GM12872 (cell line): ENCODE data around the gene PLBD1.

Source experiments
- CTCF ChIP-seq: IDR thresholded peaks from 3 replicates; pipeline ENCODE4 v1.5.1; 2011; ENCODE audit warnings: low read depth, mild to moderate bottlenecking, low read length, moderate library complexity; ENCODE audit not compliant: insufficient read depth

PLBD1 gene

GRCh38 chr12:14567351-14568162, at the start of gene PLBD1:
PLBD1 (minus strand) TSS chr12:14567883; CDS start chr12:14567696, 187 bp downstream.
- no peak for TF ChIP-seq CTCF

- no peak for TF ChIP-seq CTCF
Measured at GRCh38 chr12:14614704-14615121, 47.0 kb upstream of the PLBD1 start.

- TF ChIP-seq CTCF: no peak
Measured at GRCh38 chr12:14613718-14614117, 46.0 kb upstream of the PLBD1 start.

- TF ChIP-seq CTCF: no peak
Measured at GRCh38 chr12:14612898-14613445, 45.3 kb upstream of the PLBD1 start.

- no peak for TF ChIP-seq CTCF
Measured at GRCh38 chr12:14612250-14612649, 44.6 kb upstream of the PLBD1 start.

- TF ChIP-seq CTCF: no peak
Measured at GRCh38 chr12:14611640-14612203, 44.0 kb upstream of the PLBD1 start.

- no peak for TF ChIP-seq CTCF
Measured at GRCh38 chr12:14607568-14607967, 39.9 kb upstream of the PLBD1 start.
